HEK293 (cell line): ENCODE data around the gene MUC2.

Source experiments
- CTCF ChIA-PET: fragments of 350-600 bp; formaldehyde crosslinking; extraction: SDS; loops from one replicate; lab custom pipeline; 2021; ENCODE audit warnings: antibody characterized with exemption; lab: Yijun Ruan, JAX
- POLR2A ChIA-PET: fragments of 300-600 bp; formaldehyde crosslinking; extraction: SDS; loops from one replicate; lab custom pipeline; 2020; ENCODE audit warnings: antibody characterized with exemption, inconsistent platforms; lab: Yijun Ruan, JAX
- H3K27ac ChIP-seq: fragments of 200-500 bp; sonication (Bioruptor generic); 2 replicates; pipeline ENCODE4 v1.5.1; 2014; ENCODE audit warnings: low read depth, low read length, control low read depth, inconsistent platforms; ENCODE audit errors: extremely low read depth
- H3K36me3 ChIP-seq, 2 experiments: fragments of 200-500 bp in 1 of 2; sonication (Bioruptor generic) in 1 of 2; 1 replicate in 1 of 2; 2 replicates in 1 of 2; pipeline ENCODE4 v1.5.1; 2014 to 2017; ENCODE audit warnings: inconsistent platforms in 2 of 2, low read length in 2 of 2; ENCODE audit not compliant: control insufficient read depth in 2 of 2, insufficient read depth in 1 of 2
- H3K4me1 ChIP-seq: fragments of 200-500 bp; sonication (Bioruptor generic); 2 replicates; pipeline ENCODE4 v1.5.1; 2014; ENCODE audit warnings: mild to moderate bottlenecking, low read length, inconsistent platforms; ENCODE audit not compliant: control insufficient read depth, insufficient read depth
- H3K4me3 ChIP-seq: 2 replicates; pipeline ENCODE4 v1.5.1; 2011; ENCODE audit warnings: low read depth, mild to moderate bottlenecking, control low read depth, low read length, moderate library complexity
- H3K9me3 ChIP-seq: fragments of 200-500 bp; sonication (Bioruptor generic); 2 replicates; pipeline ENCODE4 v1.5.1; 2014; ENCODE audit warnings: low read depth, low read length, inconsistent platforms; ENCODE audit not compliant: control insufficient read depth, insufficient read depth
- BCL11A ChIP-seq: fragments of 450-650 bp; formaldehyde crosslinking; IDR thresholded peaks from 2 replicates; pipeline ENCODE4 v1.5.1; 2016; ENCODE audit warnings: low read depth, missing biosample characterization, missing genetic modification characterization
- EGR2 ChIP-seq: fragments of 450-650 bp; formaldehyde crosslinking; IDR thresholded peaks from 2 replicates; pipeline ENCODE4 v1.5.1; 2016; ENCODE audit warnings: low read depth, missing biosample characterization, missing genetic modification characterization
- GLIS2 ChIP-seq: fragments of 450-650 bp; formaldehyde crosslinking; IDR thresholded peaks from 2 replicates; pipeline ENCODE4 v1.5.1; 2016; ENCODE audit warnings: missing biosample characterization, missing genetic modification characterization
- KLF16 ChIP-seq: fragments of 450-650 bp; formaldehyde crosslinking; IDR thresholded peaks from 2 replicates; pipeline ENCODE4 v1.5.1; 2017; ENCODE audit warnings: missing biosample characterization, missing genetic modification characterization
- PRDM4 ChIP-seq: fragments of 450-650 bp; formaldehyde crosslinking; IDR thresholded peaks from 2 replicates; pipeline ENCODE4 v1.5.1; 2017; ENCODE audit warnings: missing biosample characterization, missing genetic modification characterization
- SP7 ChIP-seq: fragments of 450-650 bp; formaldehyde crosslinking; IDR thresholded peaks from 2 replicates; pipeline ENCODE4 v1.5.1; 2016; ENCODE audit warnings: missing biosample characterization, missing genetic modification characterization
- ZBTB11 ChIP-seq: fragments of 450-650 bp; formaldehyde crosslinking; conservative IDR thresholded peaks from 2 replicates; pipeline ENCODE4 v1.5.1; 2016; ENCODE audit warnings: low read depth, missing biosample characterization, missing genetic modification characterization
- ZNF121 ChIP-seq: fragments of 450-650 bp; formaldehyde crosslinking; IDR thresholded peaks from 2 replicates; pipeline ENCODE4 v1.5.1; 2016; ENCODE audit warnings: missing biosample characterization, missing genetic modification characterization
- ZNF239 ChIP-seq: fragments of 450-650 bp; formaldehyde crosslinking; IDR thresholded peaks from 2 replicates; pipeline ENCODE4 v1.5.1; 2016; ENCODE audit warnings: missing biosample characterization, missing genetic modification characterization
- ZNF394 ChIP-seq: fragments of 450-650 bp; formaldehyde crosslinking; IDR thresholded peaks from 2 replicates; pipeline ENCODE4 v1.5.1; 2016; ENCODE audit warnings: missing biosample characterization, missing genetic modification characterization, mild to moderate bottlenecking, moderate library complexity, borderline replicate concordance
- ZNF514 ChIP-seq: fragments of 450-650 bp; formaldehyde crosslinking; IDR thresholded peaks from 2 replicates; pipeline ENCODE4 v1.5.1; 2016; ENCODE audit warnings: missing biosample characterization, missing genetic modification characterization
- ZNF660 ChIP-seq: fragments of 450-650 bp; IDR thresholded peaks from 2 replicates; pipeline ENCODE4 v1.5.1; 2018; ENCODE audit warnings: missing biosample characterization, mild to moderate bottlenecking, missing genetic modification characterization

MUC2 gene

GRCh38 chr11:1029051-1029450, 45.6 kb upstream of the MUC2 start:
- TF ChIP-seq EGR2 (tag by site-specific recombination): 0 out of 2 replicates have a peak, but pooled peaks have one; percentile 11
- no peak for TF ChIP-seq ZNF660 (tag by site-specific recombination)
- H3K9me3 ChIP-seq: no peaks in the 10 kb centered on the region
- H3K4me3 ChIP-seq: no peak overlapping the region
- H3K27ac ChIP-seq: no peak overlapping the region
- no peaks in the 10 kb centered on the region for H3K36me3 ChIP-seq
- H3K4me1 ChIP-seq: no peaks in the 10 kb centered on the region
- CTCF ChIA-PET: interaction anchor here (0.6 kb wide), 2 partner anchors 23 to 40 kb away, joined by 3 read pairs; no protein-coding TSS in a partner anchor
- POLR2A ChIA-PET: no interaction called here

- ChIA-PET POLR2A (no interaction called here), CTCF (interaction anchor here (0.6 kb wide), 2 partner anchors 22 to 41 kb away, joined by 3 read pairs; no protein-coding TSS in a partner anchor)
- TF ChIP-seq PRDM4 (tag by site-specific recombination): no peak
- TF ChIP-seq ZNF514 (tag by site-specific recombination): no peak
- TF ChIP-seq ZNF394 (tag by site-specific recombination): no peak
- no peak overlapping the region for H3K27ac ChIP-seq
- no peaks in the 10 kb centered on the region for H3K9me3 ChIP-seq
- H3K36me3 ChIP-seq: no peaks in the 10 kb centered on the region
- no peak overlapping the region for H3K4me3 ChIP-seq
- H3K4me1 ChIP-seq: no peaks in the 10 kb centered on the region
These were observed 45.0 kb upstream of the MUC2 start for GRCh38 chr11:1029654-1030053.

- ChIA-PET CTCF (no interaction called here), POLR2A (no interaction called here)
- no peaks in the 10 kb centered on the region for H3K36me3 ChIP-seq
- H3K27ac ChIP-seq: no peak overlapping the region
- H3K9me3 ChIP-seq: no peaks in the 10 kb centered on the region
- H3K4me3 ChIP-seq: no peak overlapping the region
- no peaks in the 10 kb centered on the region for H3K4me1 ChIP-seq
- TF ChIP-seq SP7 (no peak), ZNF121 (tag by site-specific recombination) (no peak), KLF16 (no peak), ZNF239 (tag by site-specific recombination) (no peak)
These were observed 44.6 kb upstream of the MUC2 start for GRCh38 chr11:1030086-1030485.

GRCh38 chr11:1030556-1030955, 44.1 kb upstream of the MUC2 start:
- POLR2A ChIA-PET: no interaction called here
- TF ChIP-seq GLIS2: peak; percentile 15; the same call in 1 of the 2 replicates
- no peak for TF ChIP-seq ZBTB11 (tag by site-specific recombination)
- TF ChIP-seq BCL11A (tag by site-specific recombination): 0 out of 2 replicates have a peak, but pooled peaks have one; percentile 41
- H3K4me1 ChIP-seq: no peaks in the 10 kb centered on the region
- no peaks in the 10 kb centered on the region for H3K36me3 ChIP-seq
- CTCF ChIA-PET: no interaction called here
- H3K27ac ChIP-seq: no peak overlapping the region
- H3K4me3 ChIP-seq: no peak overlapping the region
- H3K9me3 ChIP-seq: no peaks in the 10 kb centered on the region
